H9 (cell line): ENCODE measurements around the gene PCDHB11. TPM values are rescaled to one million over a fixed set of nuclear protein-coding genes. Genes with fewer than 3 reads are reported as not detected.
"Not testable (repeated sequence)": the region's sequence is repeated elsewhere in the genome, so short reads cannot be mapped to it uniquely, and the experiment has no call there.

Experiments used
- DNase-seq: peaks from one replicate; pipeline ENCODE4 v3.0.0-alpha.2; 2017
- H2AFZ ChIP-seq: one replicate; pipeline ENCODE4 v1.6.1; 2013; ENCODE audit warnings: mild to moderate bottlenecking, low read length, control low read depth, moderate library complexity
- H2AK5ac ChIP-seq: 2 replicates; pipeline ENCODE4 v1.6.1; 2013; ENCODE audit warnings: low read length, control low read depth, mixed read lengths; ENCODE audit not compliant: insufficient read length
- H2BK120ac ChIP-seq: one replicate; pipeline ENCODE4 v1.6.1; 2013; ENCODE audit warnings: low read depth, mild to moderate bottlenecking, low read length, control low read depth, inconsistent platforms; ENCODE audit not compliant: poor library complexity, severe bottlenecking
- H2BK12ac ChIP-seq: 2 replicates; pipeline ENCODE4 v1.6.1; 2013; ENCODE audit warnings: low read length, control low read depth, mixed read lengths, low read depth; ENCODE audit not compliant: insufficient read length
- H2BK15ac ChIP-seq: 2 replicates; pipeline ENCODE4 v1.6.1; 2013; ENCODE audit warnings: low read depth, low read length, control low read depth
- H2BK20ac ChIP-seq: one replicate; pipeline ENCODE4 v1.6.1; 2013; ENCODE audit warnings: low read depth, mild to moderate bottlenecking, low read length, control low read depth, inconsistent platforms; ENCODE audit not compliant: poor library complexity, severe bottlenecking
- H2BK5ac ChIP-seq: 2 replicates; pipeline ENCODE4 v1.6.1; 2013; ENCODE audit warnings: low read length, control low read depth, mixed read lengths; ENCODE audit not compliant: insufficient read length
- H3K14ac ChIP-seq: 2 replicates; pipeline ENCODE4 v1.6.1; 2013; ENCODE audit warnings: low read length, control low read depth; ENCODE audit not compliant: insufficient read depth
- H3K18ac ChIP-seq: 2 replicates; pipeline ENCODE4 v1.6.1; 2013; ENCODE audit warnings: low read depth, mild to moderate bottlenecking, mixed read lengths, low read length, control low read depth; ENCODE audit not compliant: insufficient read length
- H3K23ac ChIP-seq: 2 replicates; pipeline ENCODE4 v1.6.1; 2013; ENCODE audit warnings: low read length, control low read depth, mixed read lengths, low read depth; ENCODE audit not compliant: insufficient read length
- H3K23me2 ChIP-seq: 2 replicates; pipeline ENCODE4 v1.6.1; 2013; ENCODE audit warnings: low read depth, mild to moderate bottlenecking, mixed read lengths, low read length, control low read depth; ENCODE audit not compliant: insufficient read length, poor library complexity, severe bottlenecking
- H3K27ac ChIP-seq: 2 replicates; pipeline ENCODE4 v1.5.1; 2013; ENCODE audit warnings: low read length, control low read depth, mixed read lengths, low read depth; ENCODE audit not compliant: insufficient read length
- H3K27me3 ChIP-seq: 2 replicates; pipeline ENCODE4 v1.6.1; 2013; ENCODE audit warnings: low read length, control low read depth, inconsistent platforms; ENCODE audit not compliant: insufficient read depth
- H3K4ac ChIP-seq: 2 replicates; pipeline ENCODE4 v1.6.1; 2013; ENCODE audit warnings: low read depth, mild to moderate bottlenecking, control low read depth, inconsistent platforms, low read length, moderate library complexity
- H3K4me1 ChIP-seq: 2 replicates; pipeline ENCODE4 v1.6.1; 2013; ENCODE audit warnings: low read length, control low read depth, inconsistent platforms; ENCODE audit not compliant: insufficient read depth
- H3K4me2 ChIP-seq: 2 replicates; pipeline ENCODE4 v1.6.1; 2013; ENCODE audit warnings: low read length, control low read depth, mixed read lengths; ENCODE audit not compliant: insufficient read length, insufficient read depth
- H3K56ac ChIP-seq: 2 replicates; pipeline ENCODE4 v1.6.1; 2013; ENCODE audit warnings: low read depth, mild to moderate bottlenecking, mixed read lengths, low read length, control low read depth; ENCODE audit not compliant: insufficient read length
- H3K79me1 ChIP-seq: 2 replicates; pipeline ENCODE4 v1.6.1; 2013; ENCODE audit warnings: low read depth, mild to moderate bottlenecking, moderate library complexity, low read length, control low read depth, inconsistent platforms; ENCODE audit not compliant: insufficient read depth, poor library complexity, severe bottlenecking
- H3K79me2 ChIP-seq: 2 replicates; pipeline ENCODE4 v1.6.1; 2013; ENCODE audit warnings: low read length, control low read depth, inconsistent platforms; ENCODE audit not compliant: insufficient read depth
- H3K9ac ChIP-seq: 2 replicates; pipeline ENCODE4 v1.6.1; 2013; ENCODE audit warnings: low read length, control low read depth, mixed read lengths; ENCODE audit not compliant: insufficient read length; ENCODE audit errors: extremely low read depth
- H3K9me3 ChIP-seq: one replicate; pipeline ENCODE4 v1.6.1; 2013; ENCODE audit warnings: low read depth, low read length, inconsistent platforms; ENCODE audit not compliant: control insufficient read depth
- H3T11ph ChIP-seq: one replicate; pipeline ENCODE4 v1.6.1; 2013; ENCODE audit warnings: mild to moderate bottlenecking, low read length, control low read depth, inconsistent platforms
- H4K20me1 ChIP-seq: one replicate; pipeline ENCODE4 v1.6.1; 2013; ENCODE audit not compliant: control insufficient read depth, insufficient read length, insufficient read depth
- H4K5ac ChIP-seq: 2 replicates; pipeline ENCODE4 v1.6.1; 2013; ENCODE audit warnings: low read depth, mild to moderate bottlenecking, mixed read lengths, low read length, control low read depth; ENCODE audit not compliant: insufficient read length
- H4K8ac ChIP-seq: replicated peaks from 2 replicates; pipeline ENCODE4 v1.6.1; 2013; ENCODE audit warnings: low read length, control low read depth, mixed read lengths, low read depth; ENCODE audit not compliant: insufficient read length
- H4K91ac ChIP-seq: 2 replicates; pipeline ENCODE4 v1.6.1; 2013; ENCODE audit warnings: low read depth, mild to moderate bottlenecking, moderate library complexity, mixed read lengths, low read length, control low read depth; ENCODE audit not compliant: insufficient read length
- H3K27ac Mint-ChIP-seq, 3 experiments: 2 replicates in 2 of 3; 3 replicates in 1 of 3; pipeline ENCODE4 v1.8.0; 2020 to 2021; ENCODE audit warnings: mixed read lengths in 3 of 3, mild to moderate bottlenecking in 1 of 3, moderate library complexity in 1 of 3
- H3K27me3 Mint-ChIP-seq: 2 replicates; pipeline ENCODE4 v1.8.0; 2021; ENCODE audit warnings: low read depth, mild to moderate bottlenecking, moderate library complexity, mixed read lengths
- H3K36me3 Mint-ChIP-seq, 3 experiments: 2 replicates in 2 of 3; 3 replicates in 1 of 3; pipeline ENCODE4 v1.8.0; 2020 to 2021; ENCODE audit warnings: low read depth in 3 of 3, mixed read lengths in 3 of 3; ENCODE audit not compliant: insufficient read depth in 1 of 3
- H3K4me1 Mint-ChIP-seq, 2 experiments: 2 replicates each; pipeline ENCODE4 v1.8.0; 2020; ENCODE audit warnings: mixed read lengths in 2 of 2
- H3K4me3 Mint-ChIP-seq, 2 experiments: 2 replicates in 1 of 2; 3 replicates in 1 of 2; pipeline ENCODE4 v1.8.0; 2020 to 2021; ENCODE audit warnings: mild to moderate bottlenecking in 2 of 2, mixed read lengths in 2 of 2, moderate library complexity in 1 of 2
- H3K9me3 Mint-ChIP-seq, 2 experiments: 2 replicates in 1 of 2; 3 replicates in 1 of 2; pipeline ENCODE4 v1.8.0; 2020; ENCODE audit warnings: mild to moderate bottlenecking in 2 of 2, mixed read lengths in 2 of 2, moderate library complexity in 1 of 2
- WGBS: extraction: QIAGEN DNeasy Blood & Tissue Kit; methylation state at CpG from one replicate; pipeline ENCODE4 v1.1.7; 2013; ENCODE audit warnings: missing lambda C conversion rate, low lambda C conversion rate, mixed read lengths; ENCODE audit not compliant: insufficient read length; ENCODE audit errors: extremely low coverage; 5-methylcytosine and 5-hydroxymethylcytosine counted together
- total RNA-seq: library from RNA; stranded (reverse); gene quantifications from 2 replicates; pipeline ENCODE4 v1.2.1, GENCODE V29; 2021
- TF ChIP-seq, protein P1 (sequence below): fragments of 200-600 bp; sonication (generic); conservative IDR thresholded peaks from 3 replicates; pipeline ENCODE4 v1.8.0; 2021; ENCODE audit warnings: antibody characterized with exemption, mild to moderate bottlenecking

Gene PCDHB11
- total RNA-seq, 1 experiment from 2014 or later, result 2.0 TPM

GRCh38 chr5:141177577-141178191, 21.7 kb upstream of the PCDHB11 start, which contains the start of gene PCDHB8:
PCDHB8 (plus strand) TSS chr5:141177790; CDS start chr5:141178035, 245 bp downstream.
- H3K79me1 ChIP-seq, H3K4me1 ChIP-seq, H4K91ac ChIP-seq, H3K23me2 ChIP-seq, H3K9ac ChIP-seq, H4K5ac ChIP-seq, H3K27ac Mint-ChIP-seq, H3K9me3 ChIP-seq, H3K4me1 Mint-ChIP-seq, H4K20me1 ChIP-seq, H3K56ac ChIP-seq, H3K4ac ChIP-seq, H4K8ac ChIP-seq, H3K14ac ChIP-seq, H3K4me3 Mint-ChIP-seq, H3K79me2 ChIP-seq, H2BK20ac ChIP-seq, H3T11ph ChIP-seq, H3K27me3 ChIP-seq, H3K27me3 Mint-ChIP-seq, DNase-seq, H3K18ac ChIP-seq, H2AFZ ChIP-seq, H2BK120ac ChIP-seq, H2BK5ac ChIP-seq, H2BK15ac ChIP-seq, H3K23ac ChIP-seq, H2AK5ac ChIP-seq, H2BK12ac ChIP-seq, H3K4me2 ChIP-seq, H3K27ac ChIP-seq: not testable (repeated sequence)
- TF ChIP-seq, protein P1, sequence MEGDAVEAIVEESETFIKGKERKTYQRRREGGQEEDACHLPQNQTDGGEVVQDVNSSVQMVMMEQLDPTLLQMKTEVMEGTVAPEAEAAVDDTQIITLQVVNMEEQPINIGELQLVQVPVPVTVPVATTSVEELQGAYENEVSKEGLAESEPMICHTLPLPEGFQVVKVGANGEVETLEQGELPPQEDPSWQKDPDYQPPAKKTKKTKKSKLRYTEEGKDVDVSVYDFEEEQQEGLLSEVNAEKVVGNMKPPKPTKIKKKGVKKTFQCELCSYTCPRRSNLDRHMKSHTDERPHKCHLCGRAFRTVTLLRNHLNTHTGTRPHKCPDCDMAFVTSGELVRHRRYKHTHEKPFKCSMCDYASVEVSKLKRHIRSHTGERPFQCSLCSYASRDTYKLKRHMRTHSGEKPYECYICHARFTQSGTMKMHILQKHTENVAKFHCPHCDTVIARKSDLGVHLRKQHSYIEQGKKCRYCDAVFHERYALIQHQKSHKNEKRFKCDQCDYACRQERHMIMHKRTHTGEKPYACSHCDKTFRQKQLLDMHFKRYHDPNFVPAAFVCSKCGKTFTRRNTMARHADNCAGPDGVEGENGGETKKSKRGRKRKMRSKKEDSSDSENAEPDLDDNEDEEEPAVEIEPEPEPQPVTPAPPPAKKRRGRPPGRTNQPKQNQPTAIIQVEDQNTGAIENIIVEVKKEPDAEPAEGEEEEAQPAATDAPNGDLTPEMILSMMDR, result peak; percentile 43; the same call in 2 of the 3 replicates
- peaks cover 4 to 21% (median 10%) of the 10 kb centered on the region in 3 experiments; a peak in 5 of 7 replicates for H3K36me3 Mint-ChIP-seq
- peaks cover 20 to 28% of the 10 kb centered on the region in 2 experiments for H3K9me3 Mint-ChIP-seq
- no CpG with 5 or more reads among the region's 18 CpGs for WGBS

- H3K4ac ChIP-seq, H3K4me1 ChIP-seq, H3K4me1 Mint-ChIP-seq, H3K9me3 ChIP-seq, H3K9ac ChIP-seq, H3K23ac ChIP-seq, H3K18ac ChIP-seq, DNase-seq, H3K4me3 Mint-ChIP-seq, H3K79me1 ChIP-seq, H2BK120ac ChIP-seq, H4K8ac ChIP-seq, H3K14ac ChIP-seq, H3K4me2 ChIP-seq, H4K91ac ChIP-seq, H3K27ac ChIP-seq, H3K27me3 ChIP-seq, H2BK20ac ChIP-seq, H3T11ph ChIP-seq, H3K56ac ChIP-seq, H3K27ac Mint-ChIP-seq, H2AK5ac ChIP-seq, H2BK5ac ChIP-seq, H2AFZ ChIP-seq, H2BK12ac ChIP-seq, H2BK15ac ChIP-seq, H4K5ac ChIP-seq, H3K23me2 ChIP-seq, H4K20me1 ChIP-seq, H3K27me3 Mint-ChIP-seq, H3K79me2 ChIP-seq: not testable (repeated sequence)
- H3K9me3 Mint-ChIP-seq, result peaks cover 15 to 23% of the 10 kb centered on the region in 2 experiments
- H3K36me3 Mint-ChIP-seq, result peaks cover 4 to 19% (median 9%) of the 10 kb centered on the region in 3 experiments
- WGBS, result no CpG with 5 or more reads among the region's 39 CpGs
Observed at GRCh38 chr5:141179371-141179770, 20.1 kb upstream of the PCDHB11 start.
